Uterus (tissue), 2 donors: ENCODE measurements around the gene LDHB.

ENCODE experiments used
- POLR2A ChIP-seq, 2 donors: fragments of 450-650 bp; IDR thresholded peaks; one replicate each; pipeline ENCODE4 v1.6.1; 2016; ENCODE audit warnings: antibody characterized with exemption in 2 of 2, mild to moderate bottlenecking in 1 of 2, moderate library complexity in 1 of 2
- TF ChIP-seq, protein P1 (sequence below), 4 experiments: fragments of 200-600 bp in 2 of 4; fragments of 450-650 bp in 2 of 4; sonication (generic) in 2 of 4; IDR thresholded peaks; one replicate each; pipeline ENCODE4 v1.5.1; 2016 to 2019; ENCODE audit warnings: antibody characterized with exemption in 4 of 4, mild to moderate bottlenecking in 2 of 4, moderate library complexity in 1 of 4

DNA sequence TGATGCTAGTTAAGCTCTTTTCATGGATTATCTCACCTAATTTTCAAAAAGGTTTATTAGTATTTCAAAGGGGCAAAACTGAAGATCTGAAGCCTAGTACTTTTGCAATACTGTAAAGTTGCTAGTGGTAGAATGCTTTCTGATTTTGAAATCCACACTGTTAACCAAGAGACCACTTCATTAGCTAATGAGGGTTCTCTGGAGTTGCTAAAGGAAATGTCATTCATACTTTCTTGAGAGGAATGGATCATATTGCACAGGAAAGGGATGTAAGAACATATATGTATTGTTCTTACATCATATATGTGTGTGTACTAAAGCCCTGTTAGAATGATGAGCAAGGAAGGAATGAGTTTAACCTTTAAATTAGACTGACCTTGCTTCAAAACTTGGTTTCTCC, 39.0 kb upstream of the LDHB start:
- TF ChIP-seq, protein P1, sequence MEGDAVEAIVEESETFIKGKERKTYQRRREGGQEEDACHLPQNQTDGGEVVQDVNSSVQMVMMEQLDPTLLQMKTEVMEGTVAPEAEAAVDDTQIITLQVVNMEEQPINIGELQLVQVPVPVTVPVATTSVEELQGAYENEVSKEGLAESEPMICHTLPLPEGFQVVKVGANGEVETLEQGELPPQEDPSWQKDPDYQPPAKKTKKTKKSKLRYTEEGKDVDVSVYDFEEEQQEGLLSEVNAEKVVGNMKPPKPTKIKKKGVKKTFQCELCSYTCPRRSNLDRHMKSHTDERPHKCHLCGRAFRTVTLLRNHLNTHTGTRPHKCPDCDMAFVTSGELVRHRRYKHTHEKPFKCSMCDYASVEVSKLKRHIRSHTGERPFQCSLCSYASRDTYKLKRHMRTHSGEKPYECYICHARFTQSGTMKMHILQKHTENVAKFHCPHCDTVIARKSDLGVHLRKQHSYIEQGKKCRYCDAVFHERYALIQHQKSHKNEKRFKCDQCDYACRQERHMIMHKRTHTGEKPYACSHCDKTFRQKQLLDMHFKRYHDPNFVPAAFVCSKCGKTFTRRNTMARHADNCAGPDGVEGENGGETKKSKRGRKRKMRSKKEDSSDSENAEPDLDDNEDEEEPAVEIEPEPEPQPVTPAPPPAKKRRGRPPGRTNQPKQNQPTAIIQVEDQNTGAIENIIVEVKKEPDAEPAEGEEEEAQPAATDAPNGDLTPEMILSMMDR (IDR thresholded peaks at IDR 0.05): no peak
- no peak for TF ChIP-seq POLR2A (IDR thresholded peaks at IDR 0.05)
